GM12874 (cell line): ENCODE measurements around the gene ITGA1.

Experiments
- CTCF ChIP-seq: IDR thresholded peaks from 2 replicates; pipeline ENCODE4 v1.5.1; 2011; ENCODE audit warnings: low read depth, mild to moderate bottlenecking, control low read depth, low read length, moderate library complexity; ENCODE audit not compliant: insufficient read depth

ITGA1 gene

GRCh38 chr5:52787600-52788504, at the start of gene ITGA1, which contains the start of gene PELO:
ITGA1 (plus strand) TSS chr5:52787916; CDS start chr5:52788354, 438 bp downstream.
PELO (plus strand) TSS chr5:52787916; CDS start chr5:52800395, 12,479 bp downstream.
- TF ChIP-seq CTCF = peak; percentile 30; the same call in 1 of the 2 replicates

GRCh38 chr5:52738095-52738506, 49.6 kb upstream of the ITGA1 start:
- no peak for TF ChIP-seq CTCF

GRCh38 chr5:52740007-52740406, 47.7 kb upstream of the ITGA1 start:
- no peak for TF ChIP-seq CTCF

GRCh38 chr5:52743012-52743411, 44.7 kb upstream of the ITGA1 start:
- TF ChIP-seq CTCF = no peak

- TF ChIP-seq CTCF = no peak
These were observed 44.2 kb upstream of the ITGA1 start for GRCh38 chr5:52743529-52743928.

- TF ChIP-seq CTCF = no peak
These were observed 43.7 kb upstream of the ITGA1 start for GRCh38 chr5:52743970-52744369.

- no peak for TF ChIP-seq CTCF
These were observed 41.2 kb upstream of the ITGA1 start for GRCh38 chr5:52746539-52746938.
